NK-92 (cell line): Measurements from ENCODE around the gene SPATA33.
"Not testable (repeated sequence)": the region's sequence is repeated elsewhere in the genome, so short reads cannot be mapped to it uniquely, and the experiment has no call there.

Experiments used
- DNase-seq: peaks from one replicate; lab custom pipeline; 2025; ENCODE audit not compliant: unreplicated experiment; lab: John Stamatoyannopoulos, UW

The SPATA33 gene

DNA sequence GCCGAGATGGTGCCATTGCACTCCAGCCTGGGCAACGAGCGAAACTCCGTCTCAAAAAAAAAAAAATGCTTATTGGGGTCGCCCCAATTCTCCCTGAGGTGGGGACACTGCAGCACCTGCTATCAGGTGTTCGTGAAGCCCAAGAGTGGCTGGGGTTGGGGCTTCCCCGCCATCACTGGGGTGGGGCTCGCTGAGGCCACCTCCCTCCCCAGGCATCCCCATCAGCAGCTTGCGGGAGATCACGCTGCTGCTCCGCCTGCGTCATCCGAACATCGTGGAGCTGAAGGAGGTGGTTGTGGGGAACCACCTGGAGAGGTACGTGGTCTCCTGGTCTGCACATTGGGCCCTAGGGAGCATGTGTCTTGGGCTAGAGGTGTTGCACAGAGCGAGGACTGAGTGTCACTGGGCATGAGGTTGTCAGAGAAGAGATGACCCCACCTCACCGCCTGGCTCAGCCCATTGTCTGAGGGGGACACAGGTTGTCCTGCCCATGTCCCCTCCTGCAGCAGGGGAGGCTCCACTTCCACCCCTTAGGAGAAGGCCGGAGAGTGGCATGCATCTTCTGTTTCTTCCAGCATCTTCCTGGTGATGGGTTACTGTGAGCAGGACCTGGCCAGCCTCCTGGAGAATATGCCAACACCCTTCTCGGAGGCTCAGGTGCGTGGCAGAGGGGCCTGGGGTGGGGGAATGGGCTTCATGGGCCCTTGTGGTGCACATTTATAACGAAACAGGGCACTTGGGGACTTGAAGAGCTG lies 33.8 kb downstream of the SPATA33 start:
- no peak for DNase-seq

DNA sequence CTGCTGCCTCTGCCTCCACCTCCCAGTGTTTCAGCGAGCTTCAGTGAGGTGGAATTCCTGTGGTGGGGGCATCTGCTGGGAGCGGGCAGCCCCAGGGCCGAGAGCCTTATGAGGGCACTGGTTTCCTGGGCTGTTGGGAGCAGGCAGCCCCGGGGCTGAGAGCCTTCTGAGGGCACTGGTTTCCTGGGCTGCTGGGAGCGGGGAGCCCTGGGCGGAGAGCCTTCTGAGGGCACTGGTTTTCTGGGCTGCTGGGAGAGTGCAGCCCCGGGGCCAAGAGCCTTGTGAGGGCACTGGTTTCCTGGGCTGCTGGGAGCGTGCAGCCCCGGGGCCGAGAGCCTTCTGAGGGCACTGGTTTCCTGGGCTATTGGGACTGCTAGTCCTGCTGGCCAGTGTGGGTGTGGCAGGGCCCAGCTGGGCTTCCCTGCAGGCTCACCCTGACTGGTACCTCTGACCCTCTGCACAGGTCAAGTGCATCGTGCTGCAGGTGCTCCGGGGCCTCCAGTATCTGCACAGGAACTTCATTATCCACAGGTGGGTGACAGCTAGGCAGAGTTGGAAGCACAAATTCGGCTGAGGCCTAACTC lies 34.4 kb downstream of the SPATA33 start:
- DNase-seq: no peak

DNA sequence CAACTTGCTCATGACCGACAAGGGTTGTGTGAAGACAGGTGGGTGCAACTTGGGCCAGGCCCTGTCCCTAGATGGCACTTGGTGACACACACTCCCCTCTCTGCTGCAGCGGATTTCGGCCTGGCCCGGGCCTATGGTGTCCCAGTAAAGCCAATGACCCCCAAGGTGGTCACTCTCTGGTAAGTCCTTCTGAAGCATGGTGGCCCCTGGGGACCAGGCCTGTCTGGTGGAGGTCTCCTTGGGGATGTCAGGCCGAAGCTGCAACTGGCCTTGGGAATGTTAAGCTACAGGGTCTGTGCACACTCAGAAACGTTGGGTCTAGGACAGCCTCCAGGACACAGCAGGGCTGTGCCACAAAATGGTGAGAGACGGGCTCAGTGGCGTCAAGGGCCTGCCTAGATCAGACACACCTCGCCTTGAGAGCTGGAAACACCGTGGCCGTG lies 35.7 kb downstream of the SPATA33 start:
- DNase-seq: no peak

DNA sequence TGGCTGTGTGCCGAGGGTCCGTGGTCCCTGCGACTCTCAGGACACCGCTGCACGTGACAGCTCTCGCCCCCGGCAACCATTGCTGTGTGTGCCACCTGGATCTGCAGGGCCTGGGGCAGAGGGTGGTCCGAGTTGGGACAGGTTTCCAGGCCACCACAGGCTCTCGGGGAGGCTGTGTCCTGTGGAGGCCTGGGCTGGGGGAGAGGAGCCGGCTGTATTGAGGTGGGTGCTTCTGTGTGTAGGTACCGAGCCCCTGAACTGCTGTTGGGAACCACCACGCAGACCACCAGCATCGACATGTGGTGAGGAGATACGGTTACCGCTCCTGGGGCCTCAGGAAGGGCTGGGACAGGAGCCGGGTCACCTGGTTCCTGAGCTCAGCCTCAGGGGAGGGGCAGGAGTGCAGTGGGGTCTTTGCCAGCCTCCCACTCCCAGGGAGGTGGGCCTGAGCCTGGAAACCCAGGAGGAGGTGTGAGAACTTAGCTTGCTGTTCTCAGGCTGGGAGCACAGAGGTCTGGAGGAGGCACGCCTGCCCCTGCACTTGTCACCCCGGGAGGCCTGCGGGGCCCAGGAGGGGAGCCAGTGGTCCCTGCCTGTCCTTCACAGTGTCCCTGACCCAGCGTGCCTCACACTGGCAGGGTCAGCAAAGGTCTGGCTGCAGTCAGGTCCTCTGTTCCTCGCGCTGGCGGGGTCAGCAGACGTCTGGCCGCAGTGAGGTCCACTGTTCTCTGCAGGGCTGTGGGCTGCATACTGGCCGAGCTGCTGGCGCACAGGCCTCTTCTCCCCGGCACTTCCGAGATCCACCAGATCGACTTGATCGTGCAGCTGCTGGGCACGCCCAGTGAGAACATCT lies 36.5 kb downstream of the SPATA33 start:
- DNase-seq: no peak

DNA sequence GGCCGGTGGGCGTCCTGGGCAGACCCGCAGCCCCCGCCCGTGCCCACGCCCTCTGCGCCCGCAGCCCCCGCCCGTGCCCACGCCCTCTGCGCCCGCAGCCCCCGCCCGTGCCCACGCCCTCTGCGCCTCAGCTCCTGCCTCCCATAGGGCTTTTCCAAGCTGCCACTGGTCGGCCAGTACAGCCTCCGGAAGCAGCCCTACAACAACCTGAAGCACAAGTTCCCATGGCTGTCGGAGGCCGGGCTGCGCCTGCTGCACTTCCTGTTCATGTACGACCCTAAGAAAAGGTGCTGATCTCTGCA lies 37.1 kb downstream of the SPATA33 start:
- not testable (repeated sequence) for DNase-seq

DNA sequence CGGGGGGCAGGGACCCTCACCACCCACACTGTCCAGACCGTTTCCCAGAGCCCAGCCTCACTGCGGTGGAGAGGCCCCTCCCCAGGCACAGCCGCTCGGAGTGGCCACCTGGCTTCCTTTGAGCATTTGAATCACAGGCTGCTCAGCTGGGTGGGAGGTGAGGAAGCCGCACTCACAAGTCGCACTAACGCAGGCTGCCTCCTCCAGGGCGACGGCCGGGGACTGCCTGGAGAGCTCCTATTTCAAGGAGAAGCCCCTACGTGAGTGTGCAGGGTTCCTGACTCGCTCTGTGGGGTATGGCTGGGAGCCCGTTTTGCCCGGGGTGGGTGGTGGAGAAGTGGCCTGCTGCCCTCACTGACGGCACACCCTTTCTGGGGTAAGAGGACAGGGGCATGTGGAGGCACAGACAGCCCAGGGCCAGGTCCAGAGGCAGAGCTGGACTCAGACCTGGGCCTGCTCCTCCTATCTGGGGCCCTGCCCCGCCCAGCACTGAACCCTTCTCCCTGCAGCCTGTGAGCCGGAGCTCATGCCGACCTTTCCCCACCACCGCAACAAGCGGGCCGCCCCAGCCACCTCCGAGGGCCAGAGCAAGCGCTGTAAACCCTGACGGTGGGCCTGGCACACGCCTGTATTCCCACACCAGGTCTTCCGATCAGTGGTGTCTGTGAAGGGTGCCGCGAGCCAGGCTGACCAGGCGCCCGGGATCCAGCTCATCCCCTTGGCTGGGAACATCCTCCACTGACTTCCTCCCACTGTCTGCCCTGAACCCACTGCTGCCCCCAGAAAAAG lies 37.6 kb downstream of the SPATA33 start:
- no peak for DNase-seq

DNA sequence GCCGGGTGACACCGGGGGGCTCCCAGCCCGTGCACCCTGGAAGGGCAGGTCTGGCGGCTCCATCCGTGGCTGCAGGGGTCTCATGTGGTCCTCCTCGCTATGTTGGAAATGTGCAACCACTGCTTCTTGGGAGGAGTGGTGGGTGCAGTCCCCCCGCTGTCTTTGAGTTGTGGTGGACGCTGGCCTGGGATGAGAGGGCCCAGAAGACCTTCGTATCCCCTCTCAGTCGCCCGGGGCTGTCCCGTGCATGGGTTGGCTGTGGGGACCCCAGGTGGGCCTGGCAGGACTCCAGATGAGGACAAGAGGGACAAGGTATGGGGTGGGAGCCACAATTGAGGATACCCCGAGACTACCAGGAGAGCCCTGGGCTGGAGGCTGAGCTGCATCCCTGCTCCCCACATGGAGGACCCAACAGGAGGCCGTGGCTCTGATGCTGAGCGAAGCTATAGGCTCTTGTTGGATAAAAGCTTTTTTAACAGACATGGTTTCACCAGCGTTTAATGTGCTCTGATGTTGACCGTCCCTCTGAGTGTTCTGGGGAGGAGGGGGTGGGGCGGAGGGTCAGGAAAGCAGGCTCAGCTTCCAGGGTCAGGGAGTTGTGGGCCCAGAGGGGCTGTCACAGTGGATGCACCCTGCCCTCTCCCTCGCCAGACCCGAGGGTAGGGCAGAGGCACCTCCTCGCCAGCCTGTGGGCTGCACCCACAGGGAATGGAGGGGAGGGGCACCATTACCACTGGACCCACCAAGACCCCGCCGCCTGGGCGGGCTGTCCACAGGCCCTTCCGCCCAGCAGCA lies 38.4 kb downstream of the SPATA33 start:
- no peak for DNase-seq

DNA sequence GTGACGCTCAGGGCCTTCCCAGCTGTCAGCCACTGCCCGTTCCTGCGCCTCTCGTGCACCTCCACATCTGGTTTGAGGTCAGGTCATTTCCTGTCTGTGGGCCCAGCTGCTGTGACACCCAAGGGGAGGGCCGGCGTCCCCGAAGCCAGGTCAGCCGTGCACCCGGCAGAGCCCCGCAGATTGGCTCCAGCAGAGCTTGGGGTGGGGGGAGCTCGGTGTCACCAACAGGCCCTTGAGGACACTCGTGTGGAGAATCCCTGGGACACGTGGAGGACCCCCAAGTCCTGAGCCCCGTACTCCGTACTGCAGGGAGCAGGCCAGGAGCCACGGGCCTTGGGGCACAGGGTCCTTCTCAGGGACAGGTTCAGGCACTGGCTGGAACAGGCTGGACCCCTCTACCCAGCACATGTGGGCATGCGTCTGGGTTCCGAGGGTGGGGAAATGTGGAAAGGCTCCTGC lies 39.1 kb downstream of the SPATA33 start:
- DNase-seq: no peak

DNA sequence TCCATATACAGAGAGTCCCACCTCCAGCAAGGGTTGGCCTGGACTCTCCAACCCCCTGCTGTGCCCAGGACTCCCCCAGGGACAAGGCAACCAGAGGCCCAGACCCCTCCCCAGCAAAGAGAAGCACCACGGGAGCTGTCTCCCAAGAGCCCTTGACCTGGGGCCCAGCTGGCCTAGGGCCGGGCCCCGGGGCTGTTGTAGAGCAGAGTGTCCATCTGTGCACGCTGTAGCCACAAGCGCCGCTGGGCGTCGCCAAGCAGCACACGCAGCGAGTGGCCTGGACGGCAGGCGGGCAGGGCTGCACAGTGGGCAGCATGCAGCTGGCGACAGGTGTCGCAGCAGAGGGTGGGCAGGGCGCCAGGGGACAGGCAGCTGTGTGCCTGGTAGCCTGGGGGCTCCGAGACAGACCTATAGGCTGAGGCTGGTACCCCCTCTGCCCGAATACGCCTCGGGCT lies 39.6 kb downstream of the SPATA33 start:
- DNase-seq: no peak

DNA sequence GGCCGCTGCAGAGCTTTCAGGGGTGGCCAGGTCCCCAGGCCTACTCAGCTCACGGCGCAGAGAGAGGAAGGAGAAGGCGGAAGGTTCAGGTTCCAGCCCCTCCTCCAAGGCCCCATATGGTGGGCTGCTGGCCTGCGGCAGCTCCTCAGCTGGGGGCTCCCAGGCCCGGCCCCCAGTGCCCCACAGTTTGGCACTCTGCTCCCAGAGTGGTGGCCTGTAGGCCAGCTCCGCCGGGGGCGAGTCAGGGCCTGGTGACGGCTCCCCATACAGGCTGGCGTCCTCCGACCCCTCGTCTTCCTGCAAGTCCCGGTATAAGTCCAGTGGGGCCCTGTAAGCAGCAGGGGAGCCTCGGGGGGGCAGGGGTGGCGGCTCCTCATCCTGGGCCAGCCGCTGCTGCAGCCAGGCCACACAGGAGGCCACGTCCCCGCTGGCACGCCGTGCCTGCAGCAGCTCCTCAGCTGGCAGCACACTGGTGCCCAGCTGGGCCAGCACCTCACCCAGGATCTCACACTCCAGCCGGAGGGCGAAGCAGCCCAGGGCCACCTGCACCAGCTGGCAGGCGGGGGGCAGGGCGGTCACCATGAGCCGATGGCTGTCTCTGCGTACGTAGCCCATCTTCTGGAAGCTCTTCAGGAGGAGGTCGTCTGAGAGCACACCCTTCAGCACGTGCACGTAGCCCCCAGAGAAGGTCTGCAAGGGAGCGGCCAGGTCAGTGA lies 40.1 kb downstream of the SPATA33 start:
- DNase-seq: no peak

DNA sequence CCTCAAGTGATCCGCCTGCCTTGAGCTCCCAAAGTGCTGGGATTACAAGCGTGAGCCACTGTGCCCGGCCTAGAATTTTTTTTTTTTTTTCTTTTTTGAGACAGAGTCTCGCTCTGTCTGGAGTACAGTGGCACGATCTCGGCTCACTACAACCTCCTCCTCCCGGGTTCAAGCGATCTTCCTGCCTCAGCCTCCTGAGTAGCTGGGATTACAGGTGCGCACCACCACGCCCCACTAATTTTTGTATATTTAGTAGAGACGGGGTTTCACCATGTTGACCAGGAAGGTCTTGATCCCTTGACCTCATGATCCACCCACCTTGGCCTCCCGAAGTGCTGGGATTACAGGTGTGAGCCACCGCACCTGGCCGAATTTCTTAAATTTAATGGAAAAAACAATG lies 41.1 kb downstream of the SPATA33 start:
- DNase-seq: not testable (repeated sequence)

DNA sequence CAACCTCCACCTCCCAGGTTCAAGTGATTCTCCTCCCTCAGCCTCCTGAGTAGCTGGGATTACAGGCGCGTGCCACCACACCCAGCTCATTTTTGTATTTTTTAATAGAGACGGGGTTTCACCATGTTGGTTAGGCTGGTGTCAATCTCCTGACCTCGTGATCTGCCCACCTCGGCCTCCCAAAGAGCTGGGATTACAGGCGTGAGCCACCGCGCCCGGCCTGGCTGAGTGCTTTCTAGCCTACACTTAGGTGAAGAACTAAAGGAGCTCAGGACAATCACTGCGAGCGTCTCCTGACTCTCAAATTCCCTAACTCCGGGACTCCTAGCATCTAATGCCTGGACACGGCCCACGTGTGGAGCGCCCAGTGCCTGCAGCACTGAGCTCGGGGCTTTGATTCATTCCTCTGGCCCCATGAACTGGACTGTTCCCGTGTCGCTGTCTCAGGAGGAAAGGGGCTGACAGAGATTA lies 42.0 kb downstream of the SPATA33 start:
- not testable (repeated sequence) for DNase-seq

DNA sequence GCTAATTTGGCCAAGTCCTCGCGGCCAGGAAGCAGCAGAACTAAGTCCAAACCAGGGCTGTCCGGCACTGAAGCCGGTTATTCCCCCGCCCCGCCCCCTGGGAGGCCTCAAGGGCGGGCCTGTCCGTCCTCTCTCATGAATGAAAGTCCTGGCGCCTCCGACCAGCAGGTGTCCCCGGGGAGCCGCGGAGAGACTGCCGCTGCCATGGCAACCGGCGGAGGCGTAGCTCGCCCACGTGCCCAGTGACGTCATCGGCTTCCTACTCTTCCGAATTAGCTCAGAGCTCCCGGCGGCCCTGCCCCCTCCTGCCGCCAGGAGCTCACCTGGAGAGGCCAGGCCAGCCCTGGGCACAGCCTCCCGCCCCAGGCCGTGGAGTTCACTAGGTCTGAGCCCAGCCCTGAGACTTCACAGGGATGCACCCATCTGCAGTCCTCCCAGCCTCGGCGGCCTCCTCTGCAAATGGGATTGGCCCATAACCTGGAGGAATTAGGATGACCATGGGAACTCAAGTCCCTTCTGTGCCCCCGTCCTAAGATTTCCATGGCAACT lies 42.5 kb downstream of the SPATA33 start:
- peak; percentile 87 for DNase-seq

DNA sequence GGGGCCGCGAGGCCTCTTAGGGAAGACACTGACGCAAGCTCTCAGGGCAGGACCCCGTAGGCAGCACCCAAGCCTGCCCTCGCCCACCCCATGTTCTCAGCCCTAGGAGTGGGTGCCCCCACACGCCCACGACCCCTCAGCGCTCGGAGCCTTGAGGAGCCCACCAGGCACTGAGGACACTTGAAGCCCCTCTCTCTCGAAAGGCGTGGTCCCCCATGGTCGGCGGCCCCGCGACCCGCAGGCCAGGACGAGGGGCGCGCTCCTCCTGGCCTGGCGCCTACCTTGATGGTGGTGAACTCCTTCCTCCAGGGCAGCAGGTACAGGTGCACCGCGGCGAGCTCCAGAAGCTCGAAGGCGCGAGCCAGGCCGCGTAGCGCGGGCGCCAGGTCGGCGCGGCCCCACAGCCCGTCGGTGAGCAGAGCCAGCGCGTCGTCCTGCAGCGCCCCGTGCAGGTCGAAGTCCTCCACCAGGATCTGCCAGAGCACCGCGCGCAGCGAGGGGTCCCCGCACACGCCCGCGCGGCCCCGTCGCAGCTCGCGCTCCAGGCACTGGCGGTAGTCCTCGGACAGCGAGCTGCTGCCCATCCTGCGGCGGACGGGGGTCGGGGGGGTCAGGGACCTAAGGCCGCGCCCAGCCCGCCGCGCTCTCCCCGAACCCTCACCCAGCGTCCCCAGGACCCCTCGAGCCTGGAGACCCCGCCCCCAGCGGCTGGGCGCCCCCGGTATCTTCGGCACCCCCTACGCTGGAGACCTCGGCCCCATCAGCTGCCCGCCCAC lies 43.2 kb downstream of the SPATA33 start:
- DNase-seq: no peak

DNA sequence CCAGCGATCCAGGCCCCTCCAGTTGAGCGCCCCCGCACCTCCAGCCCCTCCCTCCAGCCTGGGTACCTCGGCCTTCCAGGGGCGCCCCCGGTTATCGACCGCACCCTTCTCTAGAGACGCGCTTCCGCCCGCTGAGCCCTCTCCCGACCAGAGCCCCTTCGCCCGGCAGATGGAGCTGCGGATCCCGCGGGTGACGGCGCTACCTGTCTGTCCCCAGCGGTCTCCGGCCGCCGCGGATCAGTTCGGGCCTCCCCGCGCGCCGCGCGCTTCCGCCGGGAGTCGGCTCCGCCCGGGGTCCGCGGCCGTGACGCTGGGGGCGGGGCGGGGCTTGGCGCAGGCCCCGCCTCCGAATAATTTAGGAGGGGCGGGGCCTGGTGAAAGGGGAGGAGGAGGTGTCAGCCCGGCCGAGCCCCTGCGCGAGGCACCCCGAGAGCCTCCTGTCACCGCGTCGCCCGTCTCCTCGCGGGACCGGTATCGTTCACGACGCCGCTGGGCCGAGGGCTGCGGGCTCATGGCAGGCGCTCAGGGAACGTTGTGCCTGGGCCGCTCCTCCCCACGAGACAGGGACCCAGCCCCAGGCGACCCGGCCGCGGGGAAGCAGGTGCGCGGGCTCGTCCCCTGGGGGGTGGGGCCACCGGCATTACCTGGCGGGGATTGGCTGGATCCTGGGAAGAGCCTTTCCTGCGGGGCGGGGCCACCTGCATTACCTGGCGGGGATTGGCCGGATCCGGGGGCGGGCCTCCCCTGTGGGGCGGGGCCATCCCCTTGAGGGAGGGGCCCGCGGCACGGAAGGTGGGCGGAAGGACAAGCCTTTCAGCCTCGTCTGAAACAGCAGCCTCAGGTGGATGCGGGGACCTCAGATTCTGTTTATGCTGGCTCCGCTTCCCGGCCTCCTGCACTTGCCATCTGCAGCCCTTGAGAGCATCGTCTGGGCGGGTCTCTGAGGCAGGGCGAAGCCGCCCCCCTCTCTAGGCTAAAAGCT lies 44.1 kb downstream of the SPATA33 start, which contains the start of gene SPATA2L:
Gene SPATA2L (minus strand): TSS at position 281 of the 982 bp plus-strand sequence. CDS start 473 bp downstream, outside the sequence.
- DNase-seq: peak; percentile 79

DNA sequence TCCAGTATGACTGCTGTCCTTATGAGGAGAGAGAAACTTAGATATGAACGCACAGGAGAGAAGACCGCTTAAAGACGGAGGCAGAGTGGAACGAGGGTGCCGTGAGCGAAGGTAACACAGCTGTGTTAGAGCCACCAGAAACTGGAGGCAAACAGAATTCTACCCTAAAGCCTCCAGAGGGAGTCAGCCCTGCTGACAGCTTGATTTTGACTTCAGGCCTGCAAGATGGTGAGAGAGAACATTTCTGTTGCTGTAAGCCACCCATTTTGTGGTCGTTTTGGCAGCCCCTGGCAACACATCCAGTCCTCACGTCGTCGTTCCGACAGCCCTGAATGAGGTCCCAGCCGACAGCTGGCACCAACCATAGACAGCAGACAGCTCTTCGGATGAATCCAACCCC lies 46.6 kb downstream of the SPATA33 start:
- no peak for DNase-seq

DNA sequence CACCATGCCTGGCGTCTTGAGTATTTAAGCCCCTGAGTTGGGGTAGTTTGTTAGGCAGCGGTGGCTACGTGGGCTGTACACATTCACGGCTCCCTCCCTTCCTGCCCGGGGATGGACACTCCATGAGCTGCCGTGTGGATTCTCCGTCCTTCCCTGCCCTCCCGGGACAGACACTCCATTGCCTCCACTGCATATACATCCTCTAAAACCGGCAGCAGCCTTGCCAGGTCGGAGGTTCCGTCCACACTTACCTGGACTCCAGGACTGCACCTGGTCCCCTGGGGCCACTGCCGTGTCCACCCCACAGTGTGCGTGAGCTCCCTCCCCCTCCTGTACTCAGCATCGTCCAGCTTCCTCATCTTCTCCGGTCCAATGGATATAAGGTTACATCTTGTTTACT lies 47.4 kb downstream of the SPATA33 start:
- no peak for DNase-seq
